Heart left ventricle (tissue), 16 donors: Measurements from ENCODE around the gene SOX30. TPM values are rescaled to one million over a fixed set of nuclear protein-coding genes. Genes with fewer than 3 reads are reported as not detected.

Experiments
- ATAC-seq, 4 donors: fragments of 200-7000 bp; cut with Tn5 transposase; one replicate each; pipeline ENCODE4 v1.9.1; 2020 to 2022; ENCODE audit warnings: moderate library complexity in 4 of 4, mild to moderate bottlenecking in 3 of 4, moderate number of reproducible peaks in 1 of 4
- DNase-seq, 5 donors: peaks; one replicate each; pipeline ENCODE4 v3.0.0-alpha.2; 2020
- H3K27ac ChIP-seq, 12 donors: fragments of 200-600 bp; sonication (generic) in 4 of 12; one replicate each; pipeline versions ENCODE4 v1.5.0 to v1.8.0; 2016 to 2022; ENCODE audit warnings: mild to moderate bottlenecking in 2 of 12
- H3K27me3 ChIP-seq, 9 donors: fragments of 200-600 bp; sonication (generic) in 2 of 9; one replicate each; pipeline versions ENCODE4 v1.5.1 to v1.8.0; 2016 to 2022; ENCODE audit warnings: mild to moderate bottlenecking in 3 of 9
- H3K36me3 ChIP-seq, 9 donors: fragments of 200-600 bp; sonication (generic) in 2 of 9; one replicate each; pipeline versions ENCODE4 v1.5.0 to v1.8.0; 2018 to 2022; ENCODE audit warnings: mild to moderate bottlenecking in 2 of 9
- H3K4me1 ChIP-seq, 12 donors: fragments of 200-600 bp; sonication (generic) in 4 of 12; one replicate each; pipeline versions ENCODE4 v1.5.0 to v1.8.0; 2016 to 2022; ENCODE audit warnings: mild to moderate bottlenecking in 3 of 12
- H3K4me3 ChIP-seq, 12 donors: fragments of 200-600 bp; sonication (generic) in 4 of 12; one replicate each; pipeline versions ENCODE4 v1.5.0 to v1.8.0; 2017 to 2022; ENCODE audit warnings: mild to moderate bottlenecking in 9 of 12, moderate library complexity in 4 of 12
- H3K9me3 ChIP-seq, 12 donors: fragments of 200-600 bp; sonication (generic) in 4 of 12; one replicate each; pipeline versions ENCODE4 v1.5.0 to v1.8.0; 2016 to 2022; ENCODE audit warnings: mild to moderate bottlenecking in 1 of 12
- POLR2A ChIP-seq, 2 donors: fragments of 450-650 bp; IDR thresholded peaks; one replicate each; pipeline ENCODE4 v1.6.1; 2017; ENCODE audit warnings: antibody characterized with exemption in 2 of 2, mild to moderate bottlenecking in 2 of 2, moderate library complexity in 2 of 2
- WGBS, 4 donors: extraction: QIAGEN DNeasy Blood & Tissue Kit in 2 of 4; methylation state at CpG; one replicate each; pipeline versions ENCODE4 v1.1.5 to v1.1.7; 2013 to 2018; 5-methylcytosine and 5-hydroxymethylcytosine counted together
- intact Hi-C, 10 donors: fragments of 100-400 bp; cut with DNase I; formaldehyde crosslinking; loops; one replicate each; pipeline versions ENCODE4 v1.11.1 to v1.14.2; 2022
- polyA plus RNA-seq, 2 donors: library from polyadenylated mRNA; stranded (reverse); fragments of 200-250 nt; gene quantifications; one replicate each; pipeline ENCODE4 v1.2.3, GENCODE V29; 2013
- total RNA-seq, 9 donors: library from RNA; depleted of rRNA in 2 of 9; stranded (reverse); fragments of >200 nt in 2 of 9; fragmentation: NEBNext Ultra II Directional in 3 of 9; extraction: Animal tissue kit (Norgen Biotek cat#: 25700) in 3 of 9; gene quantifications; one replicate each; pipeline versions ENCODE4 v1.1.0 to v1.2.4, GENCODE V29; 2016 to 2023
- TF ChIP-seq, protein P1 (sequence below), 12 donors: fragments of 200-600 bp; sonication (generic) in 4 of 12; IDR thresholded peaks; one replicate each; pipeline versions ENCODE4 v1.5.0 to v1.8.0; 2018 to 2022; ENCODE audit warnings: antibody characterized with exemption in 12 of 12, mild to moderate bottlenecking in 5 of 12
- donor health status: ischemic (EF 13 %, LVEDD 7.1; RV severe dilation, severe dysfunction).
- donor health status: healthy with polysubstance abuse.
- donor health status: DM: no; HTN: yes; CAD: no.
- donor health status: DM: no; HTN: no; CAD: no.
- donor health status: ischemic (EF 25% LVEDD 6.9; RV normal size, moderate dysfunction).
- donor health status: ischemic (EF 25% LVEDD 5.7; RV mildly dilated, moderate dysfunction).
- donor health status: healthy.
- donor health status: DM: yes; HTN: yes; CAD: no.
- donor health status: ischemic (EF 35%, LVEDD 5.7; RV mildly dilated, moderate dysfunction).
- donor health status: nonischemic (EF 11% LVEDD 7.7; RV severe dilation, severe dysfunction).
- donor health status: DM: yes; HTN: yes; CAD: no.
- donor health status: PGD.
- donor health status: ischemic (EF 29% LVEDD 5.4; RV normal size, mild dysfunction).
- donor health status: nonischemic (EF 23%, LVEDD 6.1; RV moderate dilation, normal function).

Gene SOX30
- total and polyA plus RNA-seq, 11 donors, result 0.08 to 0.48 (median 0.14) TPM; not detected in 5

DNA sequence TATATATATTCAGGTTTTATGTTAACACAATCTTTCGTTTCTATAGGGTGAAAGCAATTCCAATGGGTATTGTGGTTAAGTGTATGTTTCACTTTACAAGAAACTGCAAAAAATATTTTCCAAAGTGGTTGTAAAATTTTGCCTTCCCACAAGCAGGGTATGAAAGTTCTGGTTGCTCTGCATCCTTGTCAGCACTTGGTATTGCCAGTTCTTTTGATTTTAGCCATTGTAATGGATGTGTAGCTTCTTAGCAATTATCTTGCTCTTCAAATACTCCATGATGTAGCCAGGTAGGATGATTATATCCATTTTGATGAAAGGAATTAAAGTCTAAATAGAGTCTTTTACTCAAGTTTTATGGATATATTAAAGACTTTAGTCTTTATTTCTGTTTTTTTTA, 67.6 kb downstream of the SOX30 start:
- DNase-seq, result no peak
- ATAC-seq, result no peak
- H3K27me3 ChIP-seq, result no peaks in the 10 kb centered on the region
- H3K36me3 ChIP-seq, result no peaks in the 10 kb centered on the region
- peaks cover 0 to 8% (median 1%) of the 10 kb centered on the region in 12 donors for H3K4me1 ChIP-seq
- peaks cover 0 to 7% (median 0%) of the 10 kb centered on the region in 12 donors for H3K9me3 ChIP-seq
- no peak for TF ChIP-seq POLR2A (IDR thresholded peaks at IDR 0.05)
- TF ChIP-seq, protein P1, sequence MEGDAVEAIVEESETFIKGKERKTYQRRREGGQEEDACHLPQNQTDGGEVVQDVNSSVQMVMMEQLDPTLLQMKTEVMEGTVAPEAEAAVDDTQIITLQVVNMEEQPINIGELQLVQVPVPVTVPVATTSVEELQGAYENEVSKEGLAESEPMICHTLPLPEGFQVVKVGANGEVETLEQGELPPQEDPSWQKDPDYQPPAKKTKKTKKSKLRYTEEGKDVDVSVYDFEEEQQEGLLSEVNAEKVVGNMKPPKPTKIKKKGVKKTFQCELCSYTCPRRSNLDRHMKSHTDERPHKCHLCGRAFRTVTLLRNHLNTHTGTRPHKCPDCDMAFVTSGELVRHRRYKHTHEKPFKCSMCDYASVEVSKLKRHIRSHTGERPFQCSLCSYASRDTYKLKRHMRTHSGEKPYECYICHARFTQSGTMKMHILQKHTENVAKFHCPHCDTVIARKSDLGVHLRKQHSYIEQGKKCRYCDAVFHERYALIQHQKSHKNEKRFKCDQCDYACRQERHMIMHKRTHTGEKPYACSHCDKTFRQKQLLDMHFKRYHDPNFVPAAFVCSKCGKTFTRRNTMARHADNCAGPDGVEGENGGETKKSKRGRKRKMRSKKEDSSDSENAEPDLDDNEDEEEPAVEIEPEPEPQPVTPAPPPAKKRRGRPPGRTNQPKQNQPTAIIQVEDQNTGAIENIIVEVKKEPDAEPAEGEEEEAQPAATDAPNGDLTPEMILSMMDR (IDR thresholded peaks at IDR 0.05), result no peak
- H3K4me3 ChIP-seq, result no peak overlapping the region
- intact Hi-C loops, result no loop called here
- H3K27ac ChIP-seq, result no peak overlapping the region
- WGBS, 4 donors, result 92 to 98% (median 95%) methylated on average over 1 of the region's 1 CpG

- Histone ChIP-seq H3K4me3 (no peak overlapping the region), H3K4me1 (peaks cover 0 to 8% (median 1%) of the 10 kb centered on the region in 12 donors), H3K9me3 (peaks cover 0 to 7% (median 0%) of the 10 kb centered on the region in 12 donors), H3K27ac (peak overlapping the region in 2 of 12 donors; percentile 10 to 12), H3K36me3 (no peaks in the 10 kb centered on the region), H3K27me3 (no peaks in the 10 kb centered on the region)
- peak in 1 of 5 donors; percentile 38 for DNase-seq
- peak; percentile 78 to 97 (median 85) for ATAC-seq
- intact Hi-C loops, result no loop called here
- no peak for TF ChIP-seq POLR2A (IDR thresholded peaks at IDR 0.05)
- TF ChIP-seq, protein P1 (IDR thresholded peaks at IDR 0.05), result peak in 4 of 12 donors; percentile 10 to 35 (median 23)
- 43 to 49% (median 48%) methylated on average over 10 of the region's 10 CpGs for WGBS, 4 donors
Measured at GRCh38 chr5:157582731-157583620, 69.3 kb downstream of the SOX30 start.

GRCh38 chr5:157581901-157582300, 70.3 kb downstream of the SOX30 start:
- Histone ChIP-seq H3K4me1 (peaks cover 0 to 8% (median 1%) of the 10 kb centered on the region in 12 donors), H3K36me3 (no peaks in the 10 kb centered on the region), H3K27me3 (no peaks in the 10 kb centered on the region), H3K4me3 (no peak overlapping the region), H3K27ac (no peak overlapping the region), H3K9me3 (peaks cover 0 to 7% (median 0%) of the 10 kb centered on the region in 12 donors)
- intact Hi-C loops, result no loop called here
- no peak for ATAC-seq
- no peak for TF ChIP-seq POLR2A (IDR thresholded peaks at IDR 0.05)
- TF ChIP-seq, protein P1 (IDR thresholded peaks at IDR 0.05), result no peak
- WGBS, 4 donors, result 89 to 93% (median 92%) methylated on average over 5 of the region's 5 CpGs
- DNase-seq, result no peak

- WGBS, 4 donors, result 83 to 88% (median 87%) methylated on average over 6 of the region's 6 CpGs
- Histone ChIP-seq H3K27me3 (peaks cover 0 to 14% (median 0%) of the 10 kb centered on the region in 9 donors), H3K4me1 (peaks cover 0 to 31% (median 14%) of the 10 kb centered on the region in 12 donors), H3K27ac (no peak overlapping the region), H3K36me3 (no peaks in the 10 kb centered on the region), H3K9me3 (no peaks in the 10 kb centered on the region), H3K4me3 (no peak overlapping the region)
- intact Hi-C loops, result loop anchor here in 3 of 10 donors (5.0 to 10.0 kb wide), 5 partner anchors 61 to 139 kb away; no protein-coding TSS in a partner anchor
- TF ChIP-seq POLR2A (IDR thresholded peaks at IDR 0.05), result no peak
- TF ChIP-seq, protein P1 (IDR thresholded peaks at IDR 0.05), result no peak
- no peak for ATAC-seq
- no peak for DNase-seq
Measured at GRCh38 chr5:157578079-157578780, 74.0 kb downstream of the SOX30 start.
